Loucy (cell line): Measurements from ENCODE around the gene UPK3A.

Source experiments
- H2AFZ ChIP-seq: fragments of 200-600 bp; sonication (generic); 2 replicates; pipeline ENCODE4 v1.6.0; 2016; ENCODE audit warnings: antibody characterized with exemption, mild to moderate bottlenecking, low read length, moderate library complexity
- H3F3A ChIP-seq: fragments of 200-600 bp; 2 replicates; pipeline ENCODE4 v1.6.0; 2016; ENCODE audit warnings: antibody characterized with exemption, low read depth, mild to moderate bottlenecking
- H3K27me3 ChIP-seq: fragments of 200-600 bp; sonication (generic); 2 replicates; pipeline ENCODE4 v1.6.1; 2014; ENCODE audit warnings: low read length, mild to moderate bottlenecking; ENCODE audit not compliant: insufficient read depth, poor library complexity, severe bottlenecking
- H3K36me3 ChIP-seq: fragments of 200-600 bp; sonication (generic); 2 replicates; pipeline ENCODE4 v1.6.1; 2016; ENCODE audit warnings: low read length; ENCODE audit not compliant: insufficient read depth
- H3K4me1 ChIP-seq: fragments of 200-600 bp; sonication (generic); 2 replicates; pipeline ENCODE4 v1.5.1; 2014; ENCODE audit warnings: low read length, mild to moderate bottlenecking; ENCODE audit not compliant: insufficient read depth, poor library complexity, severe bottlenecking
- H3K4me2 ChIP-seq: fragments of 200-600 bp; sonication (generic); 2 replicates; pipeline ENCODE4 v1.6.0; 2014; ENCODE audit warnings: antibody characterized with exemption, low read length, low read depth, mild to moderate bottlenecking; ENCODE audit not compliant: poor library complexity, severe bottlenecking
- H3K4me3 ChIP-seq: fragments of 200-600 bp; sonication (generic); 2 replicates; pipeline ENCODE4 v1.5.1; 2014; ENCODE audit warnings: low read length, mild to moderate bottlenecking, mixed read lengths; ENCODE audit not compliant: poor library complexity, severe bottlenecking
- H3K79me2 ChIP-seq: fragments of 200-600 bp; sonication (generic); 2 replicates; pipeline ENCODE4 v1.6.1; 2014; ENCODE audit warnings: low read length; ENCODE audit not compliant: insufficient read depth
- H3K9ac ChIP-seq: fragments of 200-600 bp; sonication (generic); 2 replicates; pipeline ENCODE4 v1.6.0; 2014; ENCODE audit warnings: mild to moderate bottlenecking, low read depth, low read length, moderate library complexity; ENCODE audit not compliant: poor library complexity, severe bottlenecking
- H3K9me2 ChIP-seq: fragments of 200-600 bp; sonication (generic); replicated peaks from 2 replicates; pipeline ENCODE4 v1.6.1; 2016; ENCODE audit warnings: low read depth, low read length, mixed read lengths
- H3K9me3 ChIP-seq: fragments of 200-600 bp; sonication (generic); 2 replicates; pipeline ENCODE4 v1.6.1; 2014; ENCODE audit warnings: mild to moderate bottlenecking, antibody characterized with exemption, low read length, low read depth; ENCODE audit not compliant: insufficient read depth
- H4K20me1 ChIP-seq: fragments of 200-600 bp; sonication (generic); 2 replicates; pipeline ENCODE4 v1.6.0; 2014; ENCODE audit warnings: antibody characterized with exemption, low read length, mild to moderate bottlenecking; ENCODE audit not compliant: insufficient read depth, poor library complexity, severe bottlenecking
- EZH2phosphoT487 ChIP-seq: fragments of 200-600 bp; IDR thresholded peaks from 2 replicates; pipeline ENCODE4 v1.6.1; 2018; ENCODE audit warnings: antibody characterized with exemption, mild to moderate bottlenecking, moderate library complexity, borderline replicate concordance
- TF ChIP-seq, protein P1 (sequence below): fragments of 200-600 bp; sonication (generic); conservative IDR thresholded peaks from 2 replicates; pipeline ENCODE4 v1.5.1; 2014; ENCODE audit warnings: mild to moderate bottlenecking, antibody characterized with exemption, low read length

Gene UPK3A

DNA sequence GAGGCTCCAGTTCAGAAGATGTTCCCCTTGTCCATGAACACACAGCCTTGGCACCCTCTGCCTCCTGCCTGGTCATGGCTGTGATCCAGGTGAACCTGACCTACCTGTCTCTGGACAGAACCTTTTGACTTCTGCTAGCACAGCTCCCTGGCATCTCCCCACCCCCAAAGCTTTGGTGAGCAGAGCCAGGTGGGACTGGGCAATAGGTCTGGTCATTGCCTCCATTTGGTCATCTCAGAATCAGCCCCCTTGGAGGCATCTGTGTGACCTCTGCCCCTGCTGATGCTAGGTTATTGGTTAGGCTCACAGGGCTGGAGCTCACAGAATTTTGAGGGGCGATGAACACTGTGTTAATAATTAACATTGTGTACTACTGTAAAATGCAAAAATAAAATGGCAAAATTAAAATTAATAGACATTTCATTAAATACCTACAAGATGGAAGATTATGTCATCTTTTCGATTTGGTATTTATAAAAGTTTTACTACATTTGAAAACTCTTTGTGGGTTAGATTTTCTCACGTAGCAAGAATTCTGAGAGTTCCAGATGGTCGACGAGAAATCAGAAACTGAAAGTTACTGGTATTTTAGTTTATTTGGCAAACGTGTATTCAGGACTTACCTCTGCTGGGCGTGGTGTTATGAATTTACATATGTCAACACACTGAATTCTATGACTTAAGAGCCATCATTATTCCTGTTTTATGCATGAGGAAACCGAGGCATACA, 35.8 kb upstream of the UPK3A start:
- TF ChIP-seq, protein P1, sequence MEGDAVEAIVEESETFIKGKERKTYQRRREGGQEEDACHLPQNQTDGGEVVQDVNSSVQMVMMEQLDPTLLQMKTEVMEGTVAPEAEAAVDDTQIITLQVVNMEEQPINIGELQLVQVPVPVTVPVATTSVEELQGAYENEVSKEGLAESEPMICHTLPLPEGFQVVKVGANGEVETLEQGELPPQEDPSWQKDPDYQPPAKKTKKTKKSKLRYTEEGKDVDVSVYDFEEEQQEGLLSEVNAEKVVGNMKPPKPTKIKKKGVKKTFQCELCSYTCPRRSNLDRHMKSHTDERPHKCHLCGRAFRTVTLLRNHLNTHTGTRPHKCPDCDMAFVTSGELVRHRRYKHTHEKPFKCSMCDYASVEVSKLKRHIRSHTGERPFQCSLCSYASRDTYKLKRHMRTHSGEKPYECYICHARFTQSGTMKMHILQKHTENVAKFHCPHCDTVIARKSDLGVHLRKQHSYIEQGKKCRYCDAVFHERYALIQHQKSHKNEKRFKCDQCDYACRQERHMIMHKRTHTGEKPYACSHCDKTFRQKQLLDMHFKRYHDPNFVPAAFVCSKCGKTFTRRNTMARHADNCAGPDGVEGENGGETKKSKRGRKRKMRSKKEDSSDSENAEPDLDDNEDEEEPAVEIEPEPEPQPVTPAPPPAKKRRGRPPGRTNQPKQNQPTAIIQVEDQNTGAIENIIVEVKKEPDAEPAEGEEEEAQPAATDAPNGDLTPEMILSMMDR = no peak
- no peak for TF ChIP-seq EZH2phosphoT487
- H3K9ac ChIP-seq = no peak overlapping the region
- H4K20me1 ChIP-seq = no peaks in the 10 kb centered on the region
- H3K9me2 ChIP-seq = no peaks in the 10 kb centered on the region
- H3F3A ChIP-seq = no peaks in the 10 kb centered on the region
- H2AFZ ChIP-seq = no peak overlapping the region
- H3K27me3 ChIP-seq = no peaks in the 10 kb centered on the region
- no peak overlapping the region for H3K4me3 ChIP-seq
- H3K36me3 ChIP-seq = no peaks in the 10 kb centered on the region
- no peaks in the 10 kb centered on the region for H3K9me3 ChIP-seq
- H3K4me1 ChIP-seq = no peaks in the 10 kb centered on the region
- no peaks in the 10 kb centered on the region for H3K79me2 ChIP-seq
- no peak overlapping the region for H3K4me2 ChIP-seq

DNA sequence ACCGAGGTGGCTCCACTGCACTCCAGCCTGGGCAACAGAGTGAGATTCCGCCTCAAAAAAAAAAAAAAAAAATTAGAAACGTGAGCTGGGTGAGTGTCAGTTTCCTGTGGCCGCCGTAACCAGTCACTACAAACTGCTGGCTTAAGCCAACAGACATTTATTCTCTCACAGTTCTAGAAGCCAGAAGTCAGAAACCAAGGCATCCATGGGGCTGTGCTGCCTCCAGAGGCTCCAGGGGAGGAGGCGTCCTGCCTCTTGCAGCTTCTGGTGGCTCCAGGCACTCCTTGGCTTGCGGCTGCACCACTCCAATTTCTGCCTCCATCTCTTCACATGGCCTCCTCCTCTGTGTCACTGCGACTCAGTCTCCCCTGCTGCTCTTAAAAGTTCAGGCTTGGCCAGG, 32.9 kb upstream of the UPK3A start:
- H4K20me1 ChIP-seq = no peaks in the 10 kb centered on the region
- H3K9ac ChIP-seq = no peak overlapping the region
- no peaks in the 10 kb centered on the region for H3K79me2 ChIP-seq
- H3K36me3 ChIP-seq = no peaks in the 10 kb centered on the region
- H3K4me2 ChIP-seq = no peak overlapping the region
- no peaks in the 10 kb centered on the region for H3F3A ChIP-seq
- no peaks in the 10 kb centered on the region for H3K27me3 ChIP-seq
- H3K4me3 ChIP-seq = no peak overlapping the region
- TF ChIP-seq, protein P1 = no peak
- no peak for TF ChIP-seq EZH2phosphoT487
- no peaks in the 10 kb centered on the region for H3K9me2 ChIP-seq
- no peaks in the 10 kb centered on the region for H3K9me3 ChIP-seq
- no peak overlapping the region for H2AFZ ChIP-seq
- H3K4me1 ChIP-seq = no peaks in the 10 kb centered on the region

DNA sequence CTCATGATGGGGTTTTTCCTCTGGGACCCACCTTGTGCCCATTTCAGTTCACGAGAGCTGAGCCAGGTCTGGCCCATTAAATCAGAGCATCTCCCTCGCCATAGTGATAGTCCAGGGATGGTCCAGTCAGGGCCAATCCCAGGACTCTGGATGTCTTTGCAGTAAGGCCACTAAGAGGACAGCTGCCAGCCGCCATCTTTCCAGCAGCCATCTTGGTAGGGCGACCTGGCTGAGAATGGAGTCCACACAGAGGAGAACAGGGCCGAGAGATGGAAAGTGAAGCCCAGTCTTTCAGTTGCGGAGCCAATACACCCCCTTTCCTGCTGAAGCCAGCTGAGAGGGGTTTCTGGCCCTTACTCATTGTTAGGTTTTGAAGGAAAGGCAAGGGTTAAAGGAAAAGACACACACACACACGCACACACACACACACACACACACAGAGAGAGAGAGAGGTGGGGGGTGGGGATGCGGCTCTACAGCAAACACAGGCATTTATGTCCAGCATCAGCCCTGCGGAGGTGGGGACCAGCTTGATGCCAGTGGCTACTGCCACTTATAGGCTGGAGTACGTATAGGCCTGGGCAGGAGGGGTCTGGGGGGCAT, 31.6 kb upstream of the UPK3A start:
- no peak for TF ChIP-seq EZH2phosphoT487
- TF ChIP-seq, protein P1 = no peak
- Histone ChIP-seq H2AFZ (no peak overlapping the region), H3K4me1 (no peaks in the 10 kb centered on the region), H3K9ac (no peak overlapping the region), H3K4me2 (no peak overlapping the region), H3K4me3 (no peak overlapping the region), H3K9me2 (no peaks in the 10 kb centered on the region), H3K79me2 (no peaks in the 10 kb centered on the region), H3F3A (no peaks in the 10 kb centered on the region), H3K9me3 (no peaks in the 10 kb centered on the region), H3K27me3 (no peaks in the 10 kb centered on the region), H4K20me1 (no peaks in the 10 kb centered on the region), H3K36me3 (no peaks in the 10 kb centered on the region)
